ENCODE measurements around the gene NR3C2. TPM values are rescaled to one million over a fixed set of nuclear protein-coding genes. Genes with fewer than 3 reads are reported as not detected.
"Not testable (repeated sequence)": the region's sequence is repeated elsewhere in the genome, so short reads cannot be mapped to it uniquely, and the experiment has no call there.

The NR3C2 gene
- total RNA-seq, 1 donor from 2014 or later, result 16.7 TPM

DNA sequence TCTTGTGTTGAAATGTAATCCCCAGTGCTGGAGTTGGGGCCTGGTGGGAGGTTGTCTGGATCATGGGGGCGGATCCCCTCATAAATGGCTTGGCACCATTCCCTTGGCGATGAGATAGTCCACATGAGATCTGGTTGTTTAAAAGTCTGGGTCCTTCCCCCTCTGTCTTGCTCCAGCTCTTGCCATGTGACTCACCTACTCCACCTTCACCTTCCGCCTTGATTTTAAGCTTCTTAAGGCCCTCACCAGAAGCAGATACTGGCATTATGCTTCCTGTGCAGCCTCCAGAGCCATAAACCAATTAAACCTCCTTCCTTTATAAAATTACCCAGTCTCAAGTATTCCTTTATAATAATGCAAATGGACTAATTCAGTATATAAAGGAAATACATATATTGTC is 111.5 kb downstream of the NR3C2 start:
- Histone ChIP-seq H3K4me3 (ENCODE audit: low read length in 3 of 3) (no peak overlapping the region), H3K36me3 (ENCODE audit: control insufficient read depth in 3 of 3, insufficient read depth in 3 of 3, low read length in 3 of 3) (no peaks in the 10 kb centered on the region), H3K27me3 (ENCODE audit: control insufficient read depth in 3 of 3, insufficient read depth in 3 of 3, low read length in 3 of 3) (no peaks in the 10 kb centered on the region), H3K9me3 (ENCODE audit: control insufficient read depth in 3 of 3, low read length in 3 of 3) (no peaks in the 10 kb centered on the region), H3K4me1 (ENCODE audit: control insufficient read depth in 3 of 3, insufficient read depth in 3 of 3, low read length in 3 of 3) (no peaks in the 10 kb centered on the region), H3K9ac (ENCODE audit: low read depth in 1 of 3, low read length in 3 of 3) (no peak overlapping the region), H3K27ac (ENCODE audit: low read depth, low read length) (no peak overlapping the region)

DNA sequence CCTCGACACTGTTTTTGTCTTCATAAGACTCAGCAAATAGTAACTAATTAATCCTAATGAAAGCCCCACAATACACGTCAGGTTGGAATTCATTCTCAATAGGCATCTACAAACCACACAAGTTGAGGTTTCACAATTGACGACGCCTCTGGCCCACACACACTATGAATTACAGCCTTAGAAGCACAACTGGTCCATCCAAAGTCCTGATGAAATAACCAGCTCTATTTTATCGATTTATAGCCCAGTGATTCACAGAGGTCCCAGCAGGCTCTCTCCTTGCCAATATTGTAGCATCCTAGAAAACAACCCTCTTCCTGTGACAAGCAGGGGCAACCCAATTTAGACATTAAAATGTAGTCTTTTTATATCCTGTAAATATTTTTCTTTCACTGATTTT is 112.1 kb downstream of the NR3C2 start:
- Histone ChIP-seq H3K4me1 (ENCODE audit: control insufficient read depth in 3 of 3, insufficient read depth in 3 of 3, low read length in 3 of 3) (no peaks in the 10 kb centered on the region), H3K4me3 (ENCODE audit: low read length in 3 of 3) (no peak overlapping the region), H3K27ac (ENCODE audit: low read depth, low read length) (no peak overlapping the region), H3K9ac (ENCODE audit: low read depth in 1 of 3, low read length in 3 of 3) (no peak overlapping the region), H3K36me3 (ENCODE audit: control insufficient read depth in 3 of 3, insufficient read depth in 3 of 3, low read length in 3 of 3) (no peaks in the 10 kb centered on the region), H3K27me3 (ENCODE audit: control insufficient read depth in 3 of 3, insufficient read depth in 3 of 3, low read length in 3 of 3) (no peaks in the 10 kb centered on the region), H3K9me3 (ENCODE audit: control insufficient read depth in 3 of 3, low read length in 3 of 3) (no peaks in the 10 kb centered on the region)

DNA sequence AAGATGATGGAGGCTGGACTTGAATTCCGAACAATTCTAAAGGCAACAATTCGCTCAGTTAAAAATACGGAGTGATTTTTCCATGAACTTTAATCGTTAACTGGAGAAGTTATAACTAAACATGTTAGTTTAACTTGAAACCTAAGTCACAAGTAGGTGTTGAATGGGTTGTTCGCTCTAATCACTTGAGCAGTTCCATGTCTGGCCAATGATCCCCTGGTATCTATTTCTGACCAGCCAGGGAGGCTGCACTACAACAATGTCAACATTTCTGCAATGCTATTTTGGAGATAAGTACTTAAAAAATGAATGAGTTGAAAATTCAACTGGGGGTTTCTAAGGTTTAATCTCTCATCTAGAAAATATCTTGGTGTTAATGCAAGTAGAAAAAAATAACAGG is 112.5 kb downstream of the NR3C2 start:
- Histone ChIP-seq H3K27me3 (ENCODE audit: control insufficient read depth in 3 of 3, insufficient read depth in 3 of 3, low read length in 3 of 3) (no peaks in the 10 kb centered on the region), H3K36me3 (ENCODE audit: control insufficient read depth in 3 of 3, insufficient read depth in 3 of 3, low read length in 3 of 3) (no peaks in the 10 kb centered on the region)

DNA sequence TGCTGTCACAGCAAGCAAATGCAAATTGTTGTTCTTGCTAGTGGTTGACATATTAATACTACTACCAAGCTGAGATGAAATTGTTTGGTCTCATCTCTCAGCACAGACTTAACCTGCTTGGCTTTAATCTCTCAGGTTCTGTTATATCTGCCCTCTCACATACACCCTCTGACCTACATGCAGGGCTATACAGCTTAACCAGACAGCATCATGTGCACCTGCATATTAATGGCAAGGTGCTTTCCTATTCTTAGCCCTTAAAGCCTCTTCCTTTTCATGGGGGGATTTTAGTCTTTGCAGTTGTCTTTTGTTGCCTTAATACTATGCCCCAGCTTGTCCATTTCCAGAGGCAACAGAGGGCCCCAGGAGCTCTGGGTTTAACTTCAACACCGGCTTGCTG is 114.5 kb downstream of the NR3C2 start:
- Histone ChIP-seq H3K27ac (ENCODE audit: low read depth, low read length) (no peak overlapping the region), H3K9me3 (ENCODE audit: control insufficient read depth in 3 of 3, low read length in 3 of 3) (no peaks in the 10 kb centered on the region), H3K9ac (ENCODE audit: low read depth in 1 of 3, low read length in 3 of 3) (no peak overlapping the region), H3K4me3 (ENCODE audit: low read length in 3 of 3) (no peak overlapping the region), H3K4me1 (ENCODE audit: control insufficient read depth in 3 of 3, insufficient read depth in 3 of 3, low read length in 3 of 3) (no peaks in the 10 kb centered on the region), H3K36me3 (ENCODE audit: control insufficient read depth in 3 of 3, insufficient read depth in 3 of 3, low read length in 3 of 3) (no peaks in the 10 kb centered on the region), H3K27me3 (ENCODE audit: control insufficient read depth in 3 of 3, insufficient read depth in 3 of 3, low read length in 3 of 3) (no peaks in the 10 kb centered on the region)

More for the DNA sequence above, 112.5 kb downstream of the NR3C2 start:
- no peak overlapping the region for H3K4me3 ChIP-seq (ENCODE audit: low read length in 3 of 3)
- no peak overlapping the region for H3K27ac ChIP-seq (ENCODE audit: low read depth, low read length)
- H3K9me3 ChIP-seq (ENCODE audit: control insufficient read depth in 3 of 3, low read length in 3 of 3), result no peaks in the 10 kb centered on the region
- H3K4me1 ChIP-seq (ENCODE audit: control insufficient read depth in 3 of 3, insufficient read depth in 3 of 3, low read length in 3 of 3), result no peaks in the 10 kb centered on the region
- H3K9ac ChIP-seq (ENCODE audit: low read depth in 1 of 3, low read length in 3 of 3), result no peak overlapping the region

DNA sequence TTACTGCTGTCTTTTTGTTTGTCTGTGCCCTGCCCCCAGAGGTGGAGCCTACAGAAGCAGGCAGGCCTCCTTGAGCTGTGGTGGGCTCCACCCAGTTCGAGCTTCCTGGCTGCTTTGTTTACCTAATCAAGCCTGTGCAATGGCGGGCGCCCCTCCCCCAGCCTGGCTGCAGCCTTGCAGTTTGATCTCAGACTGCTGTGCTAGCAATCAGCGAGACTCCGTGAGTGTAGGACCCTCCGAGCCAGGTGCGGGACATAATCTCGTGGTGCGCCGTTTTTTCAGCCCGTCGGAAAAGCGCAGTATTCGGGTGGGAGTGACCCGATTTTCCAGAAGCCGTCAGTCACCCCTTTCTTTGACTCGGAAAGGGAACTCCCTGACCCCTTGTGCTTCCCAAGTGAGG is 118.9 kb downstream of the NR3C2 start:
- not testable (repeated sequence) for H3K27me3 ChIP-seq (ENCODE audit: control insufficient read depth in 3 of 3, insufficient read depth in 3 of 3, low read length in 3 of 3); H3K27ac ChIP-seq (ENCODE audit: low read depth, low read length); H3K9ac ChIP-seq (ENCODE audit: low read depth in 1 of 3, low read length in 3 of 3); H3K9me3 ChIP-seq (ENCODE audit: control insufficient read depth in 3 of 3, low read length in 3 of 3); H3K36me3 ChIP-seq (ENCODE audit: control insufficient read depth in 3 of 3, insufficient read depth in 3 of 3, low read length in 3 of 3); H3K4me3 ChIP-seq (ENCODE audit: low read length in 3 of 3); H3K4me1 ChIP-seq (ENCODE audit: control insufficient read depth in 3 of 3, insufficient read depth in 3 of 3, low read length in 3 of 3)

DNA sequence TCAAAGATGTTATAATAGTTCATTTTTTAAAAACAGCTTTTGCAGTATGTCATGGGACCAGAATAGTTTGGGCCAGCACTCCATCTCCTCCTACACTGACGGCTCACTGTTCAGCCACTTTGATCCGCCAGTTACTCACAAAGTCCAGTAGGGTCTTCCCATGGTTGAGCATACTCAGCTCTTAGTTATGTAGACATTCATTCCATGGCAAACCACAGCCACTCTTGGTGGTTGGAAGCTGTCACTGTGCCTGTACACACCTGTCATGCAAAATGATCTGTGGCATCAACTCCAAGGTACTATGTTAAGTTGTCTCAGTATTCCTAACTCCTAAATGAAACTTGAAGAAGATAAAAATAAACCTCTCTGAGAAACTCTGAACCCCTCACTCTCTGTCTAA is 127.2 kb downstream of the NR3C2 start:
- H3K27ac ChIP-seq (ENCODE audit: low read depth, low read length), result peak overlapping the region; percentile 20
- no peaks in the 10 kb centered on the region for H3K9me3 ChIP-seq (ENCODE audit: control insufficient read depth in 3 of 3, low read length in 3 of 3)
- peaks cover 16 to 23% (median 19%) of the 10 kb centered on the region in 3 donors for H3K4me1 ChIP-seq (ENCODE audit: control insufficient read depth in 3 of 3, insufficient read depth in 3 of 3, low read length in 3 of 3)
- H3K36me3 ChIP-seq (ENCODE audit: control insufficient read depth in 3 of 3, insufficient read depth in 3 of 3, low read length in 3 of 3), result no peaks in the 10 kb centered on the region
- no peaks in the 10 kb centered on the region for H3K27me3 ChIP-seq (ENCODE audit: control insufficient read depth in 3 of 3, insufficient read depth in 3 of 3, low read length in 3 of 3)
- H3K4me3 ChIP-seq (ENCODE audit: low read length in 3 of 3), result no peak overlapping the region
- H3K9ac ChIP-seq (ENCODE audit: low read depth in 1 of 3, low read length in 3 of 3), result no peak overlapping the region

DNA sequence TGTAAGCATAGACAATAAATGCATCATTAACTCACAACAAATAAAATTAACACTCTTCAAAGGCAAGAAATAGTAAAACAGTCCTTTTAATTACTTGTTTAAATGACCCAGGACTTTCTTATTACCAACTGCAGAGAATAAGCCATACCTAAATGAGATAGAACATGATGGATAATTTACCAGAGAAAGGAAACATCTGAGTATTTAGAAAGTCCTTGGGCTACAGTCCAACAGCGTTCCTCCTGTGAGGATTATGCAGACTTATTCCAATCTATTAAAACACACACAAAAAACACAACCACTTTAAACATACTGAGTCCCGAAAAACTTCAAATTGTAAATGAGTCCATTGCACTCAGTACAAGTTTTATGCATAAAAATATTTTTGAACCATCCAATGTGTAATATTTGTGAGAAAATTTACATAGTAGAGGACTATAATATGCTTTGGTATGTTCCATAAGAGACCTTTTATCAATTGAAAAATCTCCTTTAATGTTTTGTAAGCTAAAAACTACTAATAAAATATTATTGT is 129.2 kb downstream of the NR3C2 start:
- H3K9me3 ChIP-seq (ENCODE audit: control insufficient read depth in 3 of 3, low read length in 3 of 3), result no peaks in the 10 kb centered on the region
- peaks cover 16 to 23% (median 19%) of the 10 kb centered on the region in 3 donors for H3K4me1 ChIP-seq (ENCODE audit: control insufficient read depth in 3 of 3, insufficient read depth in 3 of 3, low read length in 3 of 3)
- H3K27ac ChIP-seq (ENCODE audit: low read depth, low read length), result no peak overlapping the region
- H3K36me3 ChIP-seq (ENCODE audit: control insufficient read depth in 3 of 3, insufficient read depth in 3 of 3, low read length in 3 of 3), result no peaks in the 10 kb centered on the region
- H3K9ac ChIP-seq (ENCODE audit: low read depth in 1 of 3, low read length in 3 of 3), result no peak overlapping the region
- no peak overlapping the region for H3K4me3 ChIP-seq (ENCODE audit: low read length in 3 of 3)
- H3K27me3 ChIP-seq (ENCODE audit: control insufficient read depth in 3 of 3, insufficient read depth in 3 of 3, low read length in 3 of 3), result no peaks in the 10 kb centered on the region

DNA sequence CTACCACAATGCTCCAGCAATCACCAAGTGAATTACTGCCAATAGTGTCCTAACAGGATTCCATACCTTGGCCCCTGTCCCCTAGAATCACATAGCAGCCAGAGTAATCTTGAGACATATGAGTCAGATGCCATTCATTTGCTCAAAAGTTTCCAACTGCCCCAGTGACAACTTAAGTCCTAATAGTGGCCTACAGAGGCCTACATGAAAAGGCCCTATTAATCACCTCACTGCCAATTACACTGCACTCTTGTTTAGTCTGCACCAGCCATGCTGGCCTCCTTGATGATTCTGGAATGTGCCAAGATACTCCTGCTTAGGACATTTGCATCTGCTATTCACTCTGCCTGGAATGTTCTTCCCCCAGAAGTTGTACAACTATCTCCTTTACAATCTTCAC is 130.7 kb downstream of the NR3C2 start:
- Histone ChIP-seq H3K27me3 (ENCODE audit: control insufficient read depth in 3 of 3, insufficient read depth in 3 of 3, low read length in 3 of 3) (no peaks in the 10 kb centered on the region), H3K36me3 (ENCODE audit: control insufficient read depth in 3 of 3, insufficient read depth in 3 of 3, low read length in 3 of 3) (no peaks in the 10 kb centered on the region), H3K9me3 (ENCODE audit: control insufficient read depth in 3 of 3, low read length in 3 of 3) (no peaks in the 10 kb centered on the region), H3K9ac (ENCODE audit: low read depth in 1 of 3, low read length in 3 of 3) (no peak overlapping the region), H3K4me3 (ENCODE audit: low read length in 3 of 3) (peak overlapping the region in 1 of 3 donors; percentile 1), H3K4me1 (ENCODE audit: control insufficient read depth in 3 of 3, insufficient read depth in 3 of 3, low read length in 3 of 3) (peaks cover 16 to 23% (median 19%) of the 10 kb centered on the region in 3 donors), H3K27ac (ENCODE audit: low read depth, low read length) (peak overlapping the region; percentile 4)

DNA sequence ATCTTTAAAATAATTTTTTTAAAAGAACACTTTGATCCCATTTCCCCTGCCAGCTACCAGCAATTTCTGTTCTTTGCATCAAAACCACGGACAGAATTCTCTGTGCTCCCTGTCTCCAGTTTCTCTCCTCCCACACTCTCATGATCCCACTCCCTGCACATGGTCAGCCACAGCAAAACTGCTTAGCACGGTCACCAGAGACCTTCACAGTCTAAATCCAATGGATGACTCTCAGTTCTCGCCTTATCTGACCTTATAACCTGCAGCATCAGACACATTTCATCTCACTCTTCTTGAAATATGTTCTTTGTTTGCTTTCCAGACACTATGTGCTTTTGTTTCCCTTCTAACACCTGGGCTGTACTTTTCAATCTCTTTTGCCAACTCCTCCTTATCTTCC is 131.5 kb downstream of the NR3C2 start:
- H3K4me1 ChIP-seq (ENCODE audit: control insufficient read depth in 3 of 3, insufficient read depth in 3 of 3, low read length in 3 of 3), result peaks cover 19 to 27% (median 19%) of the 10 kb centered on the region in 3 donors
- H3K36me3 ChIP-seq (ENCODE audit: control insufficient read depth in 3 of 3, insufficient read depth in 3 of 3, low read length in 3 of 3), result no peaks in the 10 kb centered on the region
- H3K9me3 ChIP-seq (ENCODE audit: control insufficient read depth in 3 of 3, low read length in 3 of 3), result no peaks in the 10 kb centered on the region
- no peak overlapping the region for H3K9ac ChIP-seq (ENCODE audit: low read depth in 1 of 3, low read length in 3 of 3)
- no peak overlapping the region for H3K27ac ChIP-seq (ENCODE audit: low read depth, low read length)
- no peaks in the 10 kb centered on the region for H3K27me3 ChIP-seq (ENCODE audit: control insufficient read depth in 3 of 3, insufficient read depth in 3 of 3, low read length in 3 of 3)
- H3K4me3 ChIP-seq (ENCODE audit: low read length in 3 of 3), result no peak overlapping the region

DNA sequence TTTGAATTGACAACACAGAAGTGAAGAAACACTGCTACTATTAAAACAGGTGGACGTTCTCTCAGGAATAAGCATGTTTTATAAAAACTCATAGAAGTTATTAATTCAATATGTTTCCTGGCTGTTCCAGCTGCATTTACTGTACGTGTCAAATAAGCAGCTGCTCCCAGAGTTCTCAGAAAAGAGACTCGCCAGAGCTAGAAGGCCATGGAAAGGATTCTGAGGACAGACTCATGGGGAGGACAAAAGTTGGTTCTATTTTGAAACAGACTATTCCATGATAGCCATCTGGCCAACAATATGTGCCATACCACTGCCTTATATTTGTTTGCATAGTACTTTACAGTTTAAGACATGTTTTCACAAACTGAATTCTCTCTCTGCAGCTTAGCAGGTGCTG is 136.5 kb downstream of the NR3C2 start:
- Histone ChIP-seq H3K4me1 (ENCODE audit: control insufficient read depth in 3 of 3, insufficient read depth in 3 of 3, low read length in 3 of 3) (peaks cover under 1 to 4% (median 4%) of the 10 kb centered on the region in 3 donors), H3K9ac (ENCODE audit: low read depth in 1 of 3, low read length in 3 of 3) (peak overlapping the region in 1 of 3 donors; percentile 21), H3K36me3 (ENCODE audit: control insufficient read depth in 3 of 3, insufficient read depth in 3 of 3, low read length in 3 of 3) (no peaks in the 10 kb centered on the region), H3K27ac (ENCODE audit: low read depth, low read length) (no peak overlapping the region), H3K27me3 (ENCODE audit: control insufficient read depth in 3 of 3, insufficient read depth in 3 of 3, low read length in 3 of 3) (no peaks in the 10 kb centered on the region), H3K4me3 (ENCODE audit: low read length in 3 of 3) (no peak overlapping the region), H3K9me3 (ENCODE audit: control insufficient read depth in 3 of 3, low read length in 3 of 3) (no peaks in the 10 kb centered on the region)

Measured in skeletal muscle tissue (tissue), 4 donors.